Peyer's patch (tissue), 4 donors: Measurements from ENCODE around the gene ELMO1.

Source experiments
- POLR2A ChIP-seq, 2 donors: fragments of 450-650 bp; IDR thresholded peaks; one replicate each; pipeline ENCODE4 v1.5.1; 2017; ENCODE audit warnings: antibody characterized with exemption in 2 of 2, mild to moderate bottlenecking in 2 of 2, moderate library complexity in 2 of 2
- TF ChIP-seq, protein P1 (sequence below), 6 experiments: fragments of 450-650 bp in 4 of 6; fragments of 200-600 bp in 2 of 6; sonication (generic) in 1 of 6; IDR thresholded peaks; one replicate each; pipeline ENCODE4 v1.5.1; 2017 to 2019; ENCODE audit warnings: antibody characterized with exemption in 6 of 6, mild to moderate bottlenecking in 3 of 6, moderate library complexity in 1 of 6

DNA sequence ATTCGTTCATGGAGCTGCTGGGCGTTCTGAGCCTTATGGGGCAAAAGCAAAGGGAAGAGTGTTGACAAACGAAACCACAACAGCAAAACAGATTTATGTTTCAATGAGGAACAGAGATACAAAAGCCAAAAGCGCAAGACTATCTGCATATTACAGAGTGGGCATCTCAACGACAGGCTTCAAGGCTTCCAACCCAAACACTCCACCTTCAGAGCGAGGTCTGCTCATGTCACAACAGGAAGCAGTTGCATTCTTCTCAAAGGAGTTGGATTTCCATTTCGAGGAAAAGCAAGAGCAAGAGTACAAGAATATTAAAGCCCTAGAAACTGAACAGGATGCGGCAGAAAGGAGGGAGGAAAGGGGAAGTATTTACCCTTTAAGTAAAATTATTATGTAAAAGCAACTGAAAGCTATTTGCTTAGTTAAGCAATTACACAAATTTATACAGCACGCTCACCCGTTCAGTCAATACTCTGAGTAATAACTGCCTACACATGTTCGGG, 189.3 kb downstream of the ELMO1 start:
- no peak for TF ChIP-seq POLR2A (IDR thresholded peaks at IDR 0.05)
- TF ChIP-seq, protein P1, sequence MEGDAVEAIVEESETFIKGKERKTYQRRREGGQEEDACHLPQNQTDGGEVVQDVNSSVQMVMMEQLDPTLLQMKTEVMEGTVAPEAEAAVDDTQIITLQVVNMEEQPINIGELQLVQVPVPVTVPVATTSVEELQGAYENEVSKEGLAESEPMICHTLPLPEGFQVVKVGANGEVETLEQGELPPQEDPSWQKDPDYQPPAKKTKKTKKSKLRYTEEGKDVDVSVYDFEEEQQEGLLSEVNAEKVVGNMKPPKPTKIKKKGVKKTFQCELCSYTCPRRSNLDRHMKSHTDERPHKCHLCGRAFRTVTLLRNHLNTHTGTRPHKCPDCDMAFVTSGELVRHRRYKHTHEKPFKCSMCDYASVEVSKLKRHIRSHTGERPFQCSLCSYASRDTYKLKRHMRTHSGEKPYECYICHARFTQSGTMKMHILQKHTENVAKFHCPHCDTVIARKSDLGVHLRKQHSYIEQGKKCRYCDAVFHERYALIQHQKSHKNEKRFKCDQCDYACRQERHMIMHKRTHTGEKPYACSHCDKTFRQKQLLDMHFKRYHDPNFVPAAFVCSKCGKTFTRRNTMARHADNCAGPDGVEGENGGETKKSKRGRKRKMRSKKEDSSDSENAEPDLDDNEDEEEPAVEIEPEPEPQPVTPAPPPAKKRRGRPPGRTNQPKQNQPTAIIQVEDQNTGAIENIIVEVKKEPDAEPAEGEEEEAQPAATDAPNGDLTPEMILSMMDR (IDR thresholded peaks at IDR 0.05), result no peak
